22Rv1 (cell line): ENCODE measurements around the gene FANCL.
A peak's percentile ranks its signal among the peaks of the same experiment; 100 is the strongest.
"Not testable (repeated sequence)": the region's sequence is repeated elsewhere in the genome, so short reads cannot be mapped to it uniquely, and the experiment has no call there.

Experiments
- H3K27ac ChIP-seq: fragments of 450-650 bp; 2 replicates; pipeline ENCODE4 v1.5.1; 2017
- CTCF ChIP-seq: fragments of 450-650 bp; IDR thresholded peaks from 2 replicates; pipeline ENCODE4 v1.5.1; 2017; ENCODE audit warnings: mild to moderate bottlenecking
- ZFX ChIP-seq: fragments of 450-650 bp; IDR thresholded peaks from 2 replicates; pipeline ENCODE4 v1.6.1; 2017; ENCODE audit warnings: antibody characterized with exemption, borderline replicate concordance

Gene FANCL

DNA sequence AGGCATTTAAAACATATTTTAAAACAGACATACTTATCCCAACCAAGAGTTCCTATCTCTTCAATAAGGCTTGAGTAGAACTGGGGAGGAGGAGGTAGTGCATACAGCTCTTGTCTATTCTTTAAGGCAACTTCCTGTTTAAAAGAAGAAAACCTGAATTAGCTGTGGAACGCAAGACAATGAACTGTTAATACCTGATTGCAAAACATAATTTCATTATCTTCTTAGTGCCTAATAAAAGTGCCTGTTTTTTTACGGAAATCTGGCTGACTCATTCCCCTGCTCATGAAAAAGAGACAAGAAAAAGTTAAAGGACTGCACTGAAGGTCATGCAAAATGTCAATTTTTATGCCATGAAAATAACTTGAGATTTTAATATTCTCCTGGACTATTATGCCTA is 19.2 kb downstream of the FANCL start:
- no peak for TF ChIP-seq CTCF
- no peak for TF ChIP-seq ZFX
- no peak overlapping the region for H3K27ac ChIP-seq

DNA sequence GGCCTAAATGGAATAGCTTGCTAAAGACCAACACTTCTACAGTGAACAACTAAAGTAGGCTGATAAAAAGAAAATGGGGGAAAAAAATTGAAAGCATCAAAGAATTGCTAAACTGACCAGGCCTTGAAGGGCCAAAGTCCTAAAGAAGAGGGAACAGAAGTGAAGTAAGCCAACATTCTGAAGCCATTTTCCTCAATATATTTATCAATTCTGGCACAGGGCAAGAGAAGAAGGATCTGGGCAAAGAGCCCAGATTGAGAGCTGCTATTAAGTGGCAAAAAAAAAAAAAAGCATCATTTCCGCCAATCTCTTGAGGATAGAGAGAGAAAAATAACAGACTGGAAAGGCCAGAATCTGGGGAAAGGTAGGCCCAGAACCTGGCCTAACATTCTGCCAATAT is 25.7 kb downstream of the FANCL start:
- no peak for TF ChIP-seq ZFX
- TF ChIP-seq CTCF: no peak
- H3K27ac ChIP-seq: no peak overlapping the region

GRCh38 chr2:58210951-58211568 is 30.1 kb downstream of the FANCL start:
- H3K27ac ChIP-seq: not testable (repeated sequence)

DNA sequence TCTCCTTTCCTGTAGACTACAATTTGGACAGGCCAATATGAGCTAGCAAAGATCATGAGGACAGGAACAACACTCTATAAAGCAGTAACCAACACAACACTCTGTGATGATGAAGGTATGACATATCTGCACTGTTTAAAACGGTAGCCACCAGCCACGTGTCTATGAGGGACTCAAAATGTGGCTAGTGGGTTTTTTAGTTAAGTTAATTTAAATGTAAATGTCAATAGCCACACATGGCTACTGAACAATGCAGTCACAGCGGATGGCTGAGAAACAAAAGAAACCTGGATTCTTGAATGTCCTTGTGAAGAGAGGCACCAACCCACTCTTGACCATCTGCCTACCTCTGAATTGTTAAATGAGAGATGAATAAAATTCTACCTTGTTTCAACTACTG is 33.9 kb downstream of the FANCL start:
- TF ChIP-seq CTCF (no peak), ZFX (no peak)
- H3K27ac ChIP-seq: no peak overlapping the region

GRCh38 chr2:58206785-58207184 is 34.3 kb downstream of the FANCL start:
- H3K27ac ChIP-seq: no peak overlapping the region
- TF ChIP-seq CTCF (no peak), ZFX (no peak)

DNA sequence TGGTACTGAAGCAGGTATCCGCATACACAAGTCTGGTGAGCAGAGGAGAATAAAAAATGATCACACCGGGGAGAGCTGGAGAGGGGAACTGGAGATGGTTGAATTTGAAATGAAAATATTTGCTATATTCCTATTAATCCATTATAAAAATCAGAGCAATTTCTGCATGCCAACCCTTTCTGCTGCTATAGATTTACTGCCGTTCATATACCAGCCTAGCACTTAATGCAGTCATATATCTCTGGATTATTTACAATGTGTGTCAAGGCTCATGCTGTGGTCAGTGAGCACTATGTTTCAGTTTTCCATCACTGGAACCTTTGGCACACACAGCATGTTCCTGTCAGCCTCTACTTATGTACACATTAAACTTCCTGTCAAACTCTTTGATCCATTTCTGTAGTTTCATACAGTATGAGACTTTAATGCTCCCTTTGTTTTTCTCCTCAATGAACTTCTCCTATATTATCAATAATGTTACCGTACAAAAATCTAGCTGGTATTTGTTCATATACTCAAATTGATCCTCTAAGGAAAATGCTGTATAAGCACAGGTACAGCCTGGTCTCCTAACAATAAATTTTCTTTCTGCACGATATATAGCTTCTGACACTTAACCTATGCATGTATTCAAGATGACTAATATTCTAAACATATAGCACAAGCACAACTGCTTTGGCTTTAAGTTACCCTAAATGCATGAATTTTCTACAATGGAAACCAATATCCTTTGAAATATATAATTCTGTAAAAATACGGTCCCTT is 36.7 kb downstream of the FANCL start:
- peak overlapping the region; percentile 22; the same call in 1 of the 2 replicates for H3K27ac ChIP-seq
- TF ChIP-seq CTCF: no peak
- no peak for TF ChIP-seq ZFX

DNA sequence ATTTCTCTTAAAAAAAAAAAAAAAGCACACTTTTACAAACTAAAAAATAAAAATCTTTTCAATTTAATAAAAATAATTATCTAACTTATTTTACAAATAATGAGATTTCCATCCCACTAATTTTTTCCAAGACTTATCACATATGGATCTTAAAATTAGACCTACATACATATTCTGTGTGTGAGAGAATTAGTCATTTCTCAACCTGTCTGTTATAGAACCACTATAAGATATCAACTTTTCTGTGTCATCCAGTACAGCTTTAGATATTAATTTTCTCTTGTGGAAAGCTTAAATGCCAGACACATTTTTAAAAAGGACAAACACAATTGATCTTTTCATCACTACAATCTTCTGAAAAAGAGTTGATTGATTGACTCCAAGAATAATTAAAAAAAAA is 38.1 kb downstream of the FANCL start:
- no peak overlapping the region for H3K27ac ChIP-seq
- TF ChIP-seq ZFX: no peak
- TF ChIP-seq CTCF: no peak

DNA sequence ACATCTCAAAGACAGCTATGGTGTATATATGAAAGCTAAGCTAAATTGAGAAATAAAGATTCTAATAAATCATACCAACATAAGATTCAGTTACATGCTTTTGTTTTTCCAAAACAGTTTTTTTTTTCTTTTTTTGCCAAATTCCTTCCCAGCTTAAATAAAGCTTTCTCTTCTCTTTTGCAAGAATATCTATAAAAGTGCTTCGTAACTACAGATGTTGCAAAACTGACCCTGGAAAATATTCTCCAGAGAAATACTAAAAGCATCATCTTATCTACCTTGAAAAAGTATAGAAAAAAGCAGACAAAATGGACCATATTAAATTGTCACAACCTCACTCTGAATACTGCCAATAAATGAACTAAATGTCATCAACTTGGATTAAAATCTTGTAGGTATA is 38.7 kb downstream of the FANCL start:
- H3K27ac ChIP-seq: no peak overlapping the region
- no peak for TF ChIP-seq ZFX
- no peak for TF ChIP-seq CTCF
